Measurements from ENCODE around the gene SKIDA1. TPM values are rescaled to one million over a fixed set of nuclear protein-coding genes. Genes with fewer than 3 reads are reported as not detected.

SKIDA1 gene
- total RNA-seq, 4 donors from 2014 or later, result 0.85 to 2.6 (median 1.5) TPM; not detected in 1

DNA sequence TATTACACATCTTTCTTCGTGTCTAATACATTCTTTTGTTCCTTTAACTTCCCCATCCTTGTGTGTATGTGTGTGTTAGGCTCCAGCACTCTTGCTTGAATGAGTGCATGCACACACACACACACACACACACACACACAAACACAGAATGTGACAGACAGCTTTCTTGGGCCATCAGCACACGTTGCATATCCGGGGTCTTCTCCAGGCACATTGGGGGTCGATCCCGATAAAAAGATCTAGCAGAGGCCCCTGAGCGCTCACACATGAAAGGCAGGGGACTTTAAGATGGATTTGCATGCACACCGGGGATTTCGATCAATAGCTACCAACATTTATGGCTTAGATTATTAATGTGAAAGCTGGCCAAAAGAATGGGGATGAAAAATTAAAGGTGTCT is 4.5 kb downstream of the SKIDA1 start:
- TF ChIP-seq CTCF (IDR thresholded peaks at IDR 0.05; ENCODE audit: low read depth), result no peak

- no peak for TF ChIP-seq CTCF (IDR thresholded peaks at IDR 0.05; ENCODE audit: low read depth)
These were observed 5.0 kb downstream of the SKIDA1 start for GRCh38 chr10:21520509-21520908.

GRCh38 chr10:21519941-21520436 is 5.5 kb downstream of the SKIDA1 start:
- no peak for TF ChIP-seq CTCF (IDR thresholded peaks at IDR 0.05; ENCODE audit: low read depth)

GRCh38 chr10:21519397-21519933 is 6.0 kb downstream of the SKIDA1 start:
- TF ChIP-seq CTCF (IDR thresholded peaks at IDR 0.05; ENCODE audit: low read depth), result no peak

- no peak for TF ChIP-seq CTCF (IDR thresholded peaks at IDR 0.05; ENCODE audit: low read depth)
These were observed 6.7 kb downstream of the SKIDA1 start for GRCh38 chr10:21518641-21519396.

- TF ChIP-seq CTCF (IDR thresholded peaks at IDR 0.05; ENCODE audit: low read depth), result no peak
These were observed 7.3 kb downstream of the SKIDA1 start for GRCh38 chr10:21518149-21518640.

Measured in subcutaneous adipose tissue (tissue), 4 donors.